ENCODE results near the gene ACTL7A. TPM values are rescaled to one million over a fixed set of nuclear protein-coding genes. Genes with fewer than 3 reads are reported as not detected.

The ACTL7A gene
- total and polyA plus RNA-seq, 2 of the 13 experiments (the other 11 are each of a cell fraction or from before 2014, with no cell fraction given) = not detected

GRCh38 chr9:108864446-108864845 lies 2.4 kb downstream of the ACTL7A start:
- TF ChIP-seq STAG1 (CRISPR knock-in tag; IDR thresholded peaks at IDR 0.05) (peak; percentile 22; the same call in 1 of the 2 replicates), CTCF (CRISPR knock-in tag; IDR thresholded peaks at IDR 0.05) (peak; percentile 24; the same call in 1 of the 2 replicates), AHDC1 (CRISPR knock-in tag; IDR thresholded peaks at IDR 0.05; ENCODE audit: borderline replicate concordance) (no peak), POLR2A (IDR thresholded peaks at IDR 0.05; ENCODE audit: insufficient read depth in 1 of 2, low read depth in 2 of 2, low read length in 2 of 2) (0 out of 4 replicates have a peak, but pooled peaks of 1 of the 2 experiments have one; percentile 8), HDAC1 (CRISPR knock-in tag; IDR thresholded peaks at IDR 0.05) (no peak), ZNF260 (CRISPR knock-in tag; IDR thresholded peaks at IDR 0.05; ENCODE audit: borderline replicate concordance, low read depth) (no peak), DBP (CRISPR knock-in tag; IDR thresholded peaks at IDR 0.05; ENCODE audit: not compliant biosample characterization) (no peak), NCOR1 (IDR thresholded peaks at IDR 0.05; ENCODE audit: borderline replicate concordance, low read length) (no peak), HMG20A (CRISPR knock-in tag; IDR thresholded peaks at IDR 0.05; ENCODE audit: borderline replicate concordance) (no peak)
- POLR2A ChIA-PET = interaction anchor here (1.2 to 2.7 kb wide), 2 partner anchors 19 to 21 kb away, joined by 8 to 11 read pairs; no protein-coding TSS in a partner anchor
- CTCF ChIA-PET (ENCODE audit: low intra/inter-chr PET ratio, low total read pairs) = no interaction called here

More at GRCh38 chr9:108864446-108864845, 2.4 kb downstream of the ACTL7A start:
- in situ Hi-C loops (cut with HindIII; ENCODE audit: extremely low pct_ligation_motif_present, low pct_unique_long_range_greater_than_20kb) (no loop called here), intact Hi-C loops (cut with micrococcal nuclease; ENCODE audit: unreplicated experiment) (loop anchor here (10.0 kb wide), 1 partner anchor 90 kb away; no protein-coding TSS in a partner anchor)
- FAIRE-seq = peak; percentile 90
- H3K9me3 ChIP-seq (ENCODE audit: low read length) = no peaks in the 10 kb centered on the region
- H3K4me2 ChIP-seq (ENCODE audit: low read depth, low read length) = no peak overlapping the region
- H3K9ac ChIP-seq (ENCODE audit: insufficient read depth, low read depth, low read length) = no peak overlapping the region
- peaks cover 67% of the 10 kb centered on the region for H3K4me1 ChIP-seq (ENCODE audit: insufficient read depth, low read length)
- no peaks in the 10 kb centered on the region for H3K79me2 ChIP-seq (ENCODE audit: insufficient read depth, low read length)
- H3K27me3 ChIP-seq (ENCODE audit: control insufficient read depth in 1 of 2, insufficient read depth in 2 of 2, low read length in 2 of 2) = no peaks in the 10 kb centered on the region
- H3K4me3 ChIP-seq (replicated peaks in 1 of 3; ENCODE audit: insufficient read depth in 1 of 3, low read depth in 2 of 3, low read length in 3 of 3) = no peak overlapping the region
- 56% methylated on average over 3 of the region's 3 CpGs for whole genome bisulfite sequencing (ENCODE audit: low lambda C conversion rate)
- peak overlapping the region; percentile 39 for H3K27ac ChIP-seq (ENCODE audit: extremely low read length, insufficient read depth, low read length)
- peaks cover 0 to 20% of the 10 kb centered on the region in 2 experiments; a peak in 4 of 5 replicates for H3K36me3 ChIP-seq (replicated peaks in 1 of 2; ENCODE audit: control insufficient read depth in 1 of 2, insufficient read depth in 2 of 2, low read length in 2 of 2)
- peak; percentile 29 for DNase-seq (ENCODE audit: low spot score)
- H4K20me1 ChIP-seq (ENCODE audit: insufficient read depth, low read length) = peaks cover 5% of the 10 kb centered on the region; the same call in 1 of the 2 replicates
- no peak overlapping the region for H2AFZ ChIP-seq (ENCODE audit: low read length)
- peak; percentile 21 for ATAC-seq
- TSS peak; percentile 1 for BruUV-seq (replicated peaks)

All from HepG2 (cell line).